IPS DF 6.9 (cell line): Measurements from ENCODE around the gene IL25.

Source experiments
- DNase-seq: peaks from one replicate; pipeline ENCODE4 v3.0.0-alpha.2; 2013; ENCODE audit warnings: low read depth, low spot score
- H3K27ac ChIP-seq: one replicate; pipeline ENCODE4 v1.5.1; 2013; ENCODE audit warnings: low read length, control low read depth
- H3K27me3 ChIP-seq: 2 replicates; pipeline ENCODE4 v1.6.1; 2013; ENCODE audit warnings: mild to moderate bottlenecking, low read length; ENCODE audit not compliant: control insufficient read depth, insufficient read depth
- H3K36me3 ChIP-seq: 2 replicates; pipeline ENCODE4 v1.6.1; 2013; ENCODE audit warnings: low read length; ENCODE audit not compliant: control insufficient read depth, insufficient read depth
- H3K4me1 ChIP-seq: 2 replicates; pipeline ENCODE4 v1.6.1; 2013; ENCODE audit warnings: low read length; ENCODE audit not compliant: control insufficient read depth, insufficient read depth
- H3K4me3 ChIP-seq: 2 replicates; pipeline ENCODE4 v1.5.1; 2013; ENCODE audit warnings: mild to moderate bottlenecking, low read length
- H3K9me3 ChIP-seq: 2 replicates; pipeline ENCODE4 v1.6.1; 2013; ENCODE audit warnings: low read length, inconsistent platforms; ENCODE audit not compliant: control insufficient read depth, insufficient read depth
- WGBS: extraction: QIAGEN DNeasy Blood & Tissue Kit; methylation state at CpG from one replicate; pipeline ENCODE4 v1.1.7; 2013; ENCODE audit warnings: mixed read lengths, missing lambda C conversion rate; ENCODE audit not compliant: insufficient read length, insufficient coverage; 5-methylcytosine and 5-hydroxymethylcytosine counted together

Gene IL25

GRCh38 chr14:23362200-23362599 is 10.4 kb upstream of the IL25 start:
- Histone ChIP-seq H3K4me3 (no peak overlapping the region), H3K4me1 (peaks cover 6% of the 10 kb centered on the region; the same call in 1 of the 2 replicates), H3K36me3 (peaks cover 6% of the 10 kb centered on the region), H3K27me3 (no peaks in the 10 kb centered on the region), H3K9me3 (no peaks in the 10 kb centered on the region), H3K27ac (no peak overlapping the region)
- no peak for DNase-seq
- WGBS = no CpG with 5 or more reads among the region's 3 CpGs

GRCh38 chr14:23364164-23365035 is 8.2 kb upstream of the IL25 start:
- Histone ChIP-seq H3K36me3 (peaks cover 4% of the 10 kb centered on the region; the same call in 1 of the 2 replicates), H3K27me3 (no peaks in the 10 kb centered on the region), H3K4me3 (peak overlapping the region; percentile 54; the same call in 1 of the 2 replicates), H3K4me1 (peaks cover 6% of the 10 kb centered on the region; the same call in 1 of the 2 replicates), H3K9me3 (no peaks in the 10 kb centered on the region), H3K27ac (no peak overlapping the region)
- DNase-seq = no peak
- no CpG with 5 or more reads among the region's 21 CpGs for WGBS

- H3K9me3 ChIP-seq = no peaks in the 10 kb centered on the region
- H3K27ac ChIP-seq = no peak within 1 kb of the TSS
- peak within 1 kb of the TSS; percentile 54 for H3K4me3 ChIP-seq
- no peak for DNase-seq
- no peaks in the 10 kb centered on the region for H3K27me3 ChIP-seq
- no peaks in the 10 kb centered on the region; the same call in 1 of the 2 replicates for H3K36me3 ChIP-seq
- H3K4me1 ChIP-seq = peaks cover 6% of the 10 kb centered on the region; the same call in 1 of the 2 replicates
- WGBS = no CpG with 5 or more reads among the region's 74 CpGs
These were observed 7.4 kb upstream of the IL25 start, which contains the start of gene EFS for GRCh38 chr14:23365036-23365731. EFS (minus strand) TSS chr14:23365172; CDS start chr14:23365025, 147 bp downstream.

GRCh38 chr14:23365732-23366425 is 6.7 kb upstream of the IL25 start:
- Histone ChIP-seq H3K4me3 (peak overlapping the region; percentile 54), H3K4me1 (peaks cover 6% of the 10 kb centered on the region; the same call in 1 of the 2 replicates), H3K9me3 (no peaks in the 10 kb centered on the region), H3K27me3 (no peaks in the 10 kb centered on the region), H3K27ac (no peak overlapping the region), H3K36me3 (no peaks in the 10 kb centered on the region)
- DNase-seq = no peak
- WGBS = no CpG with 5 or more reads among the region's 51 CpGs

DNA sequence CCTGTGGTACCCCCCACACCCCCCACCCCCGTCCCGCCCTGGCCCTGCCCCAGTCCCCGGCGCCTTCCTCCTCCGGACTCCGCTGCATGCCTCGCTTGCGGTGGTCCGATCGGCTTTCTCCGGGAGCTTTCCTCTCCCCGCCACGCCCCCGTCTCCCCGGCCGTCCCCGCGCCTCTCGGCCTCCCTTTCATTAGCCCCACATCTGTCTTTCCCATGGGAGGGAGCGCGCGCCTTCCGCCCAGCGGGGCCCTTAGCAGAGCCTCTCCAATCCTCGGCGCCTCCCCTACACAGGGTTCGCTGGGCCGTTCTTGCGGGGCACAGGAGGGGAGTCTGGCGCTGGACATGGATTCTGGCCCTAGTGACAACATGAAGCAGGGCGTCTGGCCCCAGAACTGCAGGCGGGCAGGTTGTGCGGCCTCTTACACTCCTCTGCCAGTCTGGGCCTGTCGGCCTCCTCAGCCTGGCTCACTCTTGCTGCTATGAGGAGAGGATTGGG is 6.1 kb upstream of the IL25 start:
- Histone ChIP-seq H3K9me3 (no peaks in the 10 kb centered on the region), H3K36me3 (no peaks in the 10 kb centered on the region), H3K27ac (no peak overlapping the region), H3K4me3 (peak overlapping the region; percentile 54; the same call in 1 of the 2 replicates), H3K27me3 (no peaks in the 10 kb centered on the region), H3K4me1 (peaks cover 6% of the 10 kb centered on the region; the same call in 1 of the 2 replicates)
- no CpG with 5 or more reads among the region's 34 CpGs for WGBS
- no peak for DNase-seq

- H3K9me3 ChIP-seq = no peaks in the 10 kb centered on the region
- no peaks in the 10 kb centered on the region for H3K27me3 ChIP-seq
- no peak overlapping the region for H3K4me3 ChIP-seq
- no peak overlapping the region for H3K27ac ChIP-seq
- H3K36me3 ChIP-seq = no peaks in the 10 kb centered on the region
- WGBS = no CpG with 5 or more reads among the region's 1 CpG
- H3K4me1 ChIP-seq = peaks cover 4% of the 10 kb centered on the region; the same call in 1 of the 2 replicates
- DNase-seq = no peak
These were observed 2.4 kb upstream of the IL25 start for GRCh38 chr14:23370221-23370620.

- no peak overlapping the region for H3K27ac ChIP-seq
- H3K4me3 ChIP-seq = no peak overlapping the region
- 0 out of 2 replicates have a peak, but pooled peaks cover under 1% of the 10 kb centered on the region for H3K4me1 ChIP-seq
- no peak for DNase-seq
- H3K9me3 ChIP-seq = no peaks in the 10 kb centered on the region
- no peaks in the 10 kb centered on the region for H3K27me3 ChIP-seq
- no CpG with 5 or more reads among the region's 1 CpG for WGBS
- no peaks in the 10 kb centered on the region for H3K36me3 ChIP-seq
These were observed 744 bp upstream of the IL25 start for GRCh38 chr14:23371865-23372264.

DNA sequence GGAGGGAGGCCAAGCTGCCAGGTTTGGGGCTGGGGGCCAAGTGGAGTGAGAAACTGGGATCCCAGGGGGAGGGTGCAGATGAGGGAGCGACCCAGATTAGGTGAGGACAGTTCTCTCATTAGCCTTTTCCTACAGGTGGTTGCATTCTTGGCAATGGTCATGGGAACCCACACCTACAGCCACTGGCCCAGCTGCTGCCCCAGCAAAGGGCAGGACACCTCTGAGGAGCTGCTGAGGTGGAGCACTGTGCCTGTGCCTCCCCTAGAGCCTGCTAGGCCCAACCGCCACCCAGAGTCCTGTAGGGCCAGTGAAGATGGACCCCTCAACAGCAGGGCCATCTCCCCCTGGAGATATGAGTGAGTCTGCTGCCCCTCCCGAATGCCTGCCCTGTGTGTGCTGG is 432 bp downstream of the IL25 start:
- Histone ChIP-seq H3K36me3 (no peaks in the 10 kb centered on the region), H3K27me3 (no peaks in the 10 kb centered on the region), H3K4me3 (no peak overlapping the region), H3K4me1 (no peaks in the 10 kb centered on the region), H3K9me3 (no peaks in the 10 kb centered on the region), H3K27ac (no peak overlapping the region)
- no peak for DNase-seq
- no CpG with 5 or more reads among the region's 3 CpGs for WGBS

- DNase-seq = no peak
- Histone ChIP-seq H3K9me3 (no peaks in the 10 kb centered on the region), H3K36me3 (no peaks in the 10 kb centered on the region), H3K4me3 (no peak overlapping the region), H3K4me1 (no peaks in the 10 kb centered on the region), H3K27me3 (no peaks in the 10 kb centered on the region), H3K27ac (no peak overlapping the region)
- no CpG with 5 or more reads among the region's 21 CpGs for WGBS
These were observed 3.1 kb downstream of the IL25 start for GRCh38 chr14:23375527-23376251.
